Measurements from ENCODE around the gene COA1. TPM values are rescaled to one million over a fixed set of nuclear protein-coding genes. Genes with fewer than 3 reads are reported as not detected.
"Not testable (repeated sequence)": the region's sequence is repeated elsewhere in the genome, so short reads cannot be mapped to it uniquely, and the experiment has no call there.

COA1 gene
- total RNA-seq, 4 donors from 2014 or later, result 20.5 to 59.1 (median 42.3) TPM

DNA sequence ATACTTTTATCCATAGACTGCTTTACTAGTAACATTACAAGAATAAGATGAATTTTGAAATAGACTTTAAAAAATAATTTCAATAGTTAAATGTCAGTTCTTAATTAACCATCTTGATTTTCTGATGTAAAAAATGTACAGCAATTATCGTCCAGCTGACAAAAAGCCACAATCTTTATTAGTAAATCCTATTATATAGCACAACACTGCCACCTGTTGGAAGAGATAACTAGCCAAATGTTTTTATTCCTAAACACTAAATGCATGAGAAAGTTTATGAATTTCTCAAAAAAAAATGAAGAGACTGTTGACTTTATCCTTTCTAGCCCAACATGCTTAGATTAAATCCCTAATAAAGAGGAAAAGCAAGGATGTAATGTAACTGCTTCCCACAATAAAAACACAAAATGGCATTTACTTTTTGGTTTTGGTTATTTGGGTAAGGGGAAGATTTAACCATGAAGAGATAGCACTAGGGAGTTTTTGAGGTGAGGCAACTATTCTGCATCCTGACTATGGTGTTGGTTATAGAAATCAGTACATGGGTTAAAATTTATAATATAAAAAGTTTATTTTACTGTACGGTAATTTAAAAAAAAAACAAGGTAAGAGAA, 8.0 kb downstream of the COA1 start:
- 36 to 37% methylated on average over 2 of the region's 2 CpGs for WGBS, 2 donors
- Histone ChIP-seq H3K36me3 (no peaks in the 10 kb centered on the region), H3K4me3 (no peak overlapping the region), H3K27me3 (no peaks in the 10 kb centered on the region), H3K9me3 (no peaks in the 10 kb centered on the region), H3K27ac (no peak overlapping the region), H3K4me1 (peaks cover 0 to 43% (median 3%) of the 10 kb centered on the region in 3 donors)
- no peak for DNase-seq
- intact Hi-C loops (cut with DNase I), result loop anchor here (10.0 kb wide), 1 partner anchor 114 kb away; no protein-coding TSS in a partner anchor
- TF ChIP-seq POLR2A (IDR thresholded peaks at IDR 0.05), result no peak
- TF ChIP-seq, protein P1, sequence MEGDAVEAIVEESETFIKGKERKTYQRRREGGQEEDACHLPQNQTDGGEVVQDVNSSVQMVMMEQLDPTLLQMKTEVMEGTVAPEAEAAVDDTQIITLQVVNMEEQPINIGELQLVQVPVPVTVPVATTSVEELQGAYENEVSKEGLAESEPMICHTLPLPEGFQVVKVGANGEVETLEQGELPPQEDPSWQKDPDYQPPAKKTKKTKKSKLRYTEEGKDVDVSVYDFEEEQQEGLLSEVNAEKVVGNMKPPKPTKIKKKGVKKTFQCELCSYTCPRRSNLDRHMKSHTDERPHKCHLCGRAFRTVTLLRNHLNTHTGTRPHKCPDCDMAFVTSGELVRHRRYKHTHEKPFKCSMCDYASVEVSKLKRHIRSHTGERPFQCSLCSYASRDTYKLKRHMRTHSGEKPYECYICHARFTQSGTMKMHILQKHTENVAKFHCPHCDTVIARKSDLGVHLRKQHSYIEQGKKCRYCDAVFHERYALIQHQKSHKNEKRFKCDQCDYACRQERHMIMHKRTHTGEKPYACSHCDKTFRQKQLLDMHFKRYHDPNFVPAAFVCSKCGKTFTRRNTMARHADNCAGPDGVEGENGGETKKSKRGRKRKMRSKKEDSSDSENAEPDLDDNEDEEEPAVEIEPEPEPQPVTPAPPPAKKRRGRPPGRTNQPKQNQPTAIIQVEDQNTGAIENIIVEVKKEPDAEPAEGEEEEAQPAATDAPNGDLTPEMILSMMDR (IDR thresholded peaks at IDR 0.05), result peak; percentile 52 to 78 (median 70)

DNA sequence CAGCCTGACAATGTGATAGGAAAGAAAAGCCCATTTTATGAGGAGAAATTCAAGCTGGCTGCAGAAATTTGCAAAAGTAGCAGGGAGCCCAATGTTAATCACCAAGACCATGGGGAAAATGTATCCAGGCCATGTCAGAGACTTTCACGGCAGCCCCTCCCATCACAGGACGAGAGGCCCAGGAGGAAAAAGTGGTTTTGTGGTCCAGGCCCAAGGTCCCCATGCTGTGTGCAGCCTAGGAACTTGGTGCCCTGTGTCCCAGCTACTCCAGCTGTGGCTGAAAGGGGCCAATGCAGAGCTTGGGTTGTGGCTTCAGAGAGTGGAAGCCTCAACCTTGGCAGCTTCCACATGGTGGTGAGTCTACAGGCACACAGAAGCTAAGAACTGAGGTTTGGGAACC, 12.7 kb downstream of the COA1 start:
- intact Hi-C loops (cut with DNase I), result no loop called here
- DNase-seq, result no peak
- no peak for TF ChIP-seq POLR2A (IDR thresholded peaks at IDR 0.05)
- TF ChIP-seq, protein P1 (IDR thresholded peaks at IDR 0.05), result no peak
- no peak overlapping the region for H3K27ac ChIP-seq
- H3K27me3 ChIP-seq, result no peaks in the 10 kb centered on the region
- H3K4me1 ChIP-seq, result peaks cover 0 to 4% (median 0%) of the 10 kb centered on the region in 3 donors
- H3K4me3 ChIP-seq, result no peak overlapping the region
- no peaks in the 10 kb centered on the region for H3K36me3 ChIP-seq
- no peaks in the 10 kb centered on the region for H3K9me3 ChIP-seq
- WGBS, 2 donors, result 84 to 86% methylated on average over 2 of the region's 2 CpGs

DNA sequence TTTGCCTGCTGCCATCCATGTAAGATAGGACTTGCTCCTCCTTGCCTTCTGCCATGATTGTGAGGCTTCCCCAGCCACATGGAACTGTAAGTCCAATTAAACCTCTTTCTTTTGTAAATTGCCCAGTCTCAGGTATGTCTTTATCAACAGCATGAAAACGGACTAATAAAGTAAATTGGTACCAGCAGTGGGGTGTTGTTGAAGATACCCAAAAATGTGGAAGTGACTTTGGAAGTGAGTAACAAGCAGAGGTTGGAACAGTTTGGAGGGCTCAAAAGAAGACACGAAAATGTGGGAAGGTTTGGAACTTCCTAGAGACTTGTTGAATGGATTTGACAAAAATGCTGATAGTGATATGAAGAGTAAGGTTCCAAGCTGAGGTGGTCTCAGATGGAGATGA, 13.4 kb downstream of the COA1 start:
- not testable (repeated sequence) for H3K9me3 ChIP-seq

DNA sequence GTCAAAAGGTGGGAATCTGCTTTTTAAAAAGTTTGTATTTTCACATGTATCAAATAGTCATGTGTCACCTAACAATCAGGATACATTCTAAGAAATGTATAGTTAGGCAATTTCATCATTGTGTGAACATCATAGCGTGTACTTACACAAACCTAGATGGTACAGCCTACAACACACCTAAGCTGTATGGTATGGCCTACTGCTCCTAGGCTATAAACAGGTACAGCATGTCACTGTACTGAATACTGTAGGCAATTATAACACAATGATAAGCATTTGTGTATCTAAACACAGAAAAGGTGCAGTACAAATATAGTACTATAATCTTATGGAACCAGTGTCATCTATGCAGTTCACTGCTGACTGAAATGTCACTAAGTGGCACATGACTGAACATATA, 17.8 kb downstream of the COA1 start:
- 89 to 94% methylated on average over 1 of the region's 1 CpG for WGBS, 2 donors
- H3K27ac ChIP-seq, result no peak overlapping the region
- H3K27me3 ChIP-seq, result no peaks in the 10 kb centered on the region
- H3K9me3 ChIP-seq, result no peaks in the 10 kb centered on the region
- no peak overlapping the region for H3K4me3 ChIP-seq
- intact Hi-C loops (cut with DNase I), result no loop called here
- DNase-seq, result no peak
- H3K36me3 ChIP-seq, result no peaks in the 10 kb centered on the region
- peaks cover 0 to 8% (median 0%) of the 10 kb centered on the region in 3 donors for H3K4me1 ChIP-seq
- no peak for TF ChIP-seq POLR2A (IDR thresholded peaks at IDR 0.05)
- TF ChIP-seq, protein P1 (IDR thresholded peaks at IDR 0.05), result no peak

More for the DNA sequence above, 13.4 kb downstream of the COA1 start:
- H3K27me3 ChIP-seq; H3K4me3 ChIP-seq; H3K4me1 ChIP-seq; H3K36me3 ChIP-seq; intact Hi-C loops (cut with DNase I); H3K27ac ChIP-seq; DNase-seq: not testable (repeated sequence)
- WGBS, 2 donors, result 100% methylated on average over 2 of the region's 2 CpGs

DNA sequence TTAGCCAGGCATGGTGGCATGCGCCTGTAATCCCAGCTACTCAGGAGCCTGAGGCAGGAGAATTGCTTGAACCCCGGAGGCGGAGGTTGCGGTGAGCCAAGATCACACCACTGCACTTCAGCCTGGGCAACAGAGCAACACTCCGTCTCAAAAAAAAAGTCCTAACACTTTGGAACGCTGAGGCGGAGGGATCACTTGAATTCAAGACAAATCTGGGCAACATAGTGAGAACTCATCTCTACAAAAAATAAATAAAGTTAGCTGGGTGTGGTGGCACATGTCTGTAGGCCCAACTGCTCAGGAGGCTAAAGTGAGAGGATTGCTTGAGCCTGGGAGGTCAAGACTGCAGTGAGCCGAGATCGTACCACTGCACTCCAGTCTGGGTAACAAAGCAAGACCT, 21.3 kb downstream of the COA1 start:
- WGBS, 2 donors, result 93 to 96% methylated on average over 5 to 9 of the region's 9 CpGs
- H3K27me3 ChIP-seq; H3K27ac ChIP-seq; intact Hi-C loops (cut with DNase I); H3K4me3 ChIP-seq; H3K9me3 ChIP-seq; H3K4me1 ChIP-seq; DNase-seq: not testable (repeated sequence)
- peaks cover 0 to 13% (median 0%) of the 10 kb centered on the region in 3 donors for H3K36me3 ChIP-seq

DNA sequence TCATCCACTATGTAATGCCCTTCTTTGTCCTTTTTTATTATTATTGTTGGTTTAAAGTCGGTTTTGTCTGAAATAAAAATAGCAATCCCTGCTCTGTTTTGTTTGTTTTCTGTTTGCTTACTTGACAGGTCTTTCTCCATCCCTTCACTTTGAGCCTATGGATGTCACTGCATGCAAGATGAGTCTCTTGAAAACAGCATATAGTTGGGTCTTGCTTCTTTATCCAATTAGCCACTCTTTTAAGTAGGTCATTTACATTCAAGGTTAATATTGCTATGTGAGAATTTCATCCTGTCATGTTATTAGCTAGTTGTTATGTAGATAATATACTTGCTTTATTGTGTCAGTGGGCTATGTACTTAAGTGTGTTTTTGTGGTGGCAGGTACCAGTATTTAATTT, 25.8 kb downstream of the COA1 start:
- Histone ChIP-seq H3K9me3 (no peaks in the 10 kb centered on the region), H3K4me1 (peaks cover 0 to 10% (median 3%) of the 10 kb centered on the region in 3 donors), H3K27ac (no peak overlapping the region), H3K36me3 (peaks cover 0 to 13% (median 0%) of the 10 kb centered on the region in 3 donors), H3K4me3 (no peak overlapping the region), H3K27me3 (no peaks in the 10 kb centered on the region)
- no peak for DNase-seq
- intact Hi-C loops (cut with DNase I), result no loop called here
- 92 to 100% methylated on average over 1 of the region's 1 CpG for WGBS, 2 donors
- no peak for TF ChIP-seq POLR2A (IDR thresholded peaks at IDR 0.05)
- TF ChIP-seq, protein P1 (IDR thresholded peaks at IDR 0.05), result no peak

All from esophagus squamous epithelium (tissue), 5 donors.